A673 (cell line): ENCODE data around the gene ADAM17.

ENCODE experiments used
- CTCF ChIP-seq: fragments of 300-800, 200-600 bp; sonication (generic); conservative IDR thresholded peaks from 2 replicates; pipeline ENCODE4 v1.5.1; 2017; ENCODE audit warnings: low read depth, mild to moderate bottlenecking, antibody characterized with exemption, low read length, moderate library complexity, mixed read lengths
- EZH2 ChIP-seq: fragments of 200-600 bp; sonication (generic); IDR thresholded peaks from 2 replicates; pipeline ENCODE4 v1.6.1; 2017; ENCODE audit warnings: borderline replicate concordance, low read depth, mild to moderate bottlenecking, mixed read lengths, antibody characterized with exemption, low read length; ENCODE audit not compliant: poor library complexity, severe bottlenecking

GRCh38 chr2:9493478-9493877, 62.2 kb downstream of the ADAM17 start:
- TF ChIP-seq CTCF = no peak
- TF ChIP-seq EZH2 = no peak
